Activated B cell treated with CpG ODN at 0.5 μM for 24 hours (primary cell): ENCODE results near the gene CEP89. TPM values are rescaled to one million over a fixed set of nuclear protein-coding genes. Genes with fewer than 3 reads are reported as not detected.
"Not testable (repeated sequence)": the region's sequence is repeated elsewhere in the genome, so short reads cannot be mapped to it uniquely, and the experiment has no call there.

ENCODE experiments used
- ATAC-seq: fragments of 200-7000 bp; cut with Tn5 transposase; one replicate; pipeline ENCODE4 v1.10.0; 2021; ENCODE audit warnings: low read depth, mild to moderate bottlenecking, moderate library complexity
- CTCF ChIA-PET: fragments of 350-600 bp; sonication (Branson Sonifier 250); formaldehyde crosslinking; loops from one replicate; lab custom pipeline; 2021; ENCODE audit warnings: antibody characterized with exemption; lab: Charles Lee
- POLR2A ChIA-PET: fragments of 350-600 bp; sonication (Branson Sonifier 250); formaldehyde crosslinking; loops from one replicate; lab custom pipeline; 2021; ENCODE audit warnings: antibody characterized with exemption; lab: Charles Lee
- DNase-seq: peaks from one replicate; pipeline ENCODE4 v3.0.0; 2022
- H3K27ac Mint-ChIP-seq: one replicate; pipeline ENCODE4 v1.8.0; 2020; ENCODE audit warnings: mixed read lengths
- H3K27me3 Mint-ChIP-seq: one replicate; pipeline ENCODE4 v1.8.0; 2021; ENCODE audit warnings: mixed read lengths
- H3K36me3 Mint-ChIP-seq: one replicate; pipeline ENCODE4 v1.8.0; 2021; ENCODE audit warnings: low read depth, mixed read lengths
- H3K4me1 Mint-ChIP-seq: one replicate; pipeline ENCODE4 v1.8.0; 2021; ENCODE audit warnings: mixed read lengths
- H3K4me3 Mint-ChIP-seq: one replicate; pipeline ENCODE4 v1.8.0; 2020; ENCODE audit warnings: mild to moderate bottlenecking, mixed read lengths
- H3K9me3 Mint-ChIP-seq: one replicate; pipeline ENCODE4 v1.8.0; 2020; ENCODE audit warnings: mixed read lengths
- CTCF ChIP-seq: fragments of 200-600 bp; IDR thresholded peaks from one replicate; pipeline ENCODE4 v1.8.0; 2022; ENCODE audit warnings: antibody characterized with exemption, mild to moderate bottlenecking
- intact Hi-C: fragments of 100-400 bp; cut with micrococcal nuclease; formaldehyde crosslinking; loops from one replicate; pipeline ENCODE4 v1.15.1; 2024
- total RNA-seq: library from RNA; stranded (reverse); gene quantifications from 2 replicates; pipeline ENCODE4 v1.2.3, GENCODE V29; 2022

Gene CEP89
- total RNA-seq, 1 donor from 2014 or later: 19.4 TPM

GRCh38 chr19:32971012-32971595, 654 bp downstream of the CEP89 start:
- H3K27ac Mint-ChIP-seq: peak overlapping the region; percentile 97
- H3K4me1 Mint-ChIP-seq: peaks cover 15% of the 10 kb centered on the region
- H3K36me3 Mint-ChIP-seq: peaks cover 22% of the 10 kb centered on the region
- DNase-seq: no peak
- ChIA-PET POLR2A (interaction anchor here (0.5 to 1.7 kb wide), 4 partner anchors 110 to 565 kb away, joined by 3 to 5 read pairs (median 4); partner anchors contain the start of genes DPY19L3 and GPATCH1), CTCF (interaction anchor here (0.6 kb wide), 1 partner anchor 1167 kb away, joined by 4 read pairs; no protein-coding TSS in a partner anchor)
- no peak for ATAC-seq
- no peaks in the 10 kb centered on the region for H3K9me3 Mint-ChIP-seq
- H3K4me3 Mint-ChIP-seq: peak overlapping the region; percentile 99
- H3K27me3 Mint-ChIP-seq: no peaks in the 10 kb centered on the region
- intact Hi-C loops: loop anchor here (5.0 kb wide), 4 partner anchors 279 to 624 kb away; partner anchors contain the start of genes CEBPG, DPY19L3, NUDT19 and ZNF507
- no peak for TF ChIP-seq CTCF

GRCh38 chr19:32969549-32969948, 2.2 kb downstream of the CEP89 start:
- Mint-ChIP-seq H3K27ac (no peak overlapping the region), H3K27me3 (no peaks in the 10 kb centered on the region), H3K9me3 (no peaks in the 10 kb centered on the region), H3K4me1 (peaks cover 15% of the 10 kb centered on the region), H3K36me3 (peaks cover 30% of the 10 kb centered on the region), H3K4me3 (no peak overlapping the region)
- ChIA-PET CTCF (no interaction called here), POLR2A (no interaction called here)
- TF ChIP-seq CTCF: no peak
- no peak for DNase-seq
- no peak for ATAC-seq
- intact Hi-C loops: no loop called here

- Mint-ChIP-seq H3K36me3 (peaks cover 54% of the 10 kb centered on the region), H3K4me3 (no peak overlapping the region), H3K4me1 (peaks cover 8% of the 10 kb centered on the region), H3K27ac (no peak overlapping the region), H3K9me3 (no peaks in the 10 kb centered on the region), H3K27me3 (no peaks in the 10 kb centered on the region)
- intact Hi-C loops: no loop called here
- ChIA-PET POLR2A (no interaction called here), CTCF (no interaction called here)
- ATAC-seq: no peak
- DNase-seq: no peak
- TF ChIP-seq CTCF: no peak
Measured at GRCh38 chr19:32966750-32967149, 5.0 kb downstream of the CEP89 start.

GRCh38 chr19:32945260-32945659, 26.5 kb downstream of the CEP89 start:
- Mint-ChIP-seq H3K36me3 (peaks cover 80% of the 10 kb centered on the region), H3K27me3 (no peaks in the 10 kb centered on the region), H3K9me3 (peaks cover 7% of the 10 kb centered on the region), H3K27ac (no peak overlapping the region), H3K4me3 (no peak overlapping the region), H3K4me1 (no peaks in the 10 kb centered on the region)
- intact Hi-C loops: no loop called here
- DNase-seq: no peak
- ChIA-PET CTCF (no interaction called here), POLR2A (no interaction called here)
- no peak for TF ChIP-seq CTCF
- ATAC-seq: no peak

GRCh38 chr19:32941273-32941672, 30.5 kb downstream of the CEP89 start:
- intact Hi-C loops, H3K4me3 Mint-ChIP-seq, H3K4me1 Mint-ChIP-seq, H3K9me3 Mint-ChIP-seq, POLR2A ChIA-PET, DNase-seq, H3K27me3 Mint-ChIP-seq, ATAC-seq, H3K27ac Mint-ChIP-seq, CTCF ChIA-PET: not testable (repeated sequence)
- H3K36me3 Mint-ChIP-seq: peaks cover 71% of the 10 kb centered on the region
